OCI-LY3 (cell line): ENCODE data around the gene HEPN1.

Experiments
- H2AFZ ChIP-seq: fragments of 200-600, 300-600 bp; shearing (Covaris generic); 2 replicates; pipeline ENCODE4 v1.6.0; 2014; ENCODE audit warnings: antibody characterized with exemption, low read depth, low read length
- H3K27ac ChIP-seq: fragments of 200-600, 300-600 bp; sonication (generic); 2 replicates; pipeline ENCODE4 v1.5.1; 2014; ENCODE audit warnings: mild to moderate bottlenecking, low read length, moderate library complexity, mixed read lengths
- H3K27me3 ChIP-seq: fragments of 200-600, 300-600 bp; sonication (generic); 2 replicates; pipeline ENCODE4 v1.6.1; 2014; ENCODE audit warnings: low read depth, low read length, mixed read lengths
- H3K36me3 ChIP-seq: fragments of 200-600, 300-600 bp; sonication (generic); replicated peaks from 2 replicates; pipeline ENCODE3; 2014; ENCODE audit warnings: low read depth, low read length, mixed read lengths
- H3K4me1 ChIP-seq: fragments of 300-600, 200-600 bp; sonication (generic); 2 replicates; pipeline ENCODE4 v1.6.1; 2014; ENCODE audit warnings: low read length, mixed read lengths
- H3K4me2 ChIP-seq: fragments of 200-600, 300-600 bp; sonication (generic); 2 replicates; pipeline ENCODE4 v1.6.1; 2014; ENCODE audit warnings: low read length, mixed read lengths
- H3K4me3 ChIP-seq: fragments of 300-600, 200-600 bp; sonication (generic); 2 replicates; pipeline ENCODE4 v1.5.1; 2014; ENCODE audit warnings: antibody characterized with exemption, mild to moderate bottlenecking, low read length, moderate library complexity
- H3K79me2 ChIP-seq: fragments of 300-600, 200-600 bp; shearing (Covaris generic); 2 replicates; pipeline ENCODE4 v1.6.1; 2014; ENCODE audit warnings: mild to moderate bottlenecking, low read length, mixed read lengths
- H3K9ac ChIP-seq: fragments of 300-600, 200-600 bp; shearing (Covaris generic); 2 replicates; pipeline ENCODE4 v1.6.0; 2014; ENCODE audit warnings: mild to moderate bottlenecking, low read length, moderate library complexity
- H3K9me3 ChIP-seq: fragments of 200-600, 300-600 bp; shearing (Covaris generic); 2 replicates; pipeline ENCODE4 v1.6.1; 2014; ENCODE audit warnings: low read length, mixed read lengths; ENCODE audit not compliant: insufficient read depth
- H4K20me1 ChIP-seq: fragments of 200-600, 300-600 bp; sonication (generic); 2 replicates; pipeline ENCODE4 v1.6.1; 2016; ENCODE audit warnings: low read length, mixed read lengths; ENCODE audit not compliant: insufficient read depth
- EZH2phosphoT487 ChIP-seq: fragments of 200-600 bp; shearing (Covaris generic); IDR thresholded peaks from 2 replicates; pipeline ENCODE4 v1.6.1; 2018; ENCODE audit warnings: antibody characterized with exemption, mixed run types, low read depth
- TF ChIP-seq, protein P1 (sequence below): fragments of 200-600, 300-600 bp; sonication (generic); IDR thresholded peaks from 2 replicates; pipeline ENCODE4 v1.5.1; 2014; ENCODE audit warnings: antibody characterized with exemption, low read length, low read depth

HEPN1 gene

DNA sequence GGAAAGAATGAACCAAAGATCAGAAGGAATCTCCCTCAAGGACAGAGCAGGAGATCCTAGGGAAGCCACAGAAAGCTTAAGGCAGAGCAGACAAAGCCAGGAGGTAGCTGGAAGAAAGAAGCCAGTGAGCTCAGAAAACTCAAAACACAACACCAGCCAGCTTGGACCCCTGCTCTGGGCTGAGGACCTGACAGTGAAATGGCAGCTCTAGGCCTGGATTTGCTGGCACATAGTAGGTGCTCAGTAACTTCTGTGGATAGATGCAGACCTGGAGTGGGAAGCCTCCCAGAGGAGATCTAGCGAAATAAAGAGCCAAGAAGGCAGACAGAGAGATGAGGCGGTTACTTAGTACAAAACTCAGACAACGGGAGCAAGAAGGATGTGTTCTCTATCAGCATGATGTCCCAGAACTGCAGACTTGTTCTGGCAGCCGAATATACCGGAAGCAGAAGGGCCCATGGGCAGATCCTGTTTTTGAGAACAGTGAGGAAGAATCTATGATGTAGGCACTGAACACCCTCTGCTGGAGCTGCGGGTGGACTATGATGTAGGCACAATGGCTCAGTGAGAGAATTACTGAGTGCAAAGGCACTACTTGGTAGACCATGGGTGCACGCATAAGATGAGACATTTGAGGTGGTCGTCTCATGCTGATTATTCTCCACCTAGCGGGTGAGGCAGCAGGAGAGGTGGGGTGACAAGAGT lies 26.1 kb upstream of the HEPN1 start:
- H3K79me2 ChIP-seq, result no peaks in the 10 kb centered on the region
- H4K20me1 ChIP-seq, result no peaks in the 10 kb centered on the region
- H3K9ac ChIP-seq, result no peak overlapping the region
- H3K4me3 ChIP-seq, result no peak overlapping the region
- peaks cover 10% of the 10 kb centered on the region; the same call in 1 of the 2 replicates for H3K27me3 ChIP-seq
- H3K36me3 ChIP-seq, result no peaks in the 10 kb centered on the region
- H3K4me2 ChIP-seq, result no peak overlapping the region
- no peak overlapping the region for H2AFZ ChIP-seq
- H3K4me1 ChIP-seq, result no peaks in the 10 kb centered on the region
- no peak overlapping the region for H3K27ac ChIP-seq
- TF ChIP-seq EZH2phosphoT487, result no peak
- TF ChIP-seq, protein P1, sequence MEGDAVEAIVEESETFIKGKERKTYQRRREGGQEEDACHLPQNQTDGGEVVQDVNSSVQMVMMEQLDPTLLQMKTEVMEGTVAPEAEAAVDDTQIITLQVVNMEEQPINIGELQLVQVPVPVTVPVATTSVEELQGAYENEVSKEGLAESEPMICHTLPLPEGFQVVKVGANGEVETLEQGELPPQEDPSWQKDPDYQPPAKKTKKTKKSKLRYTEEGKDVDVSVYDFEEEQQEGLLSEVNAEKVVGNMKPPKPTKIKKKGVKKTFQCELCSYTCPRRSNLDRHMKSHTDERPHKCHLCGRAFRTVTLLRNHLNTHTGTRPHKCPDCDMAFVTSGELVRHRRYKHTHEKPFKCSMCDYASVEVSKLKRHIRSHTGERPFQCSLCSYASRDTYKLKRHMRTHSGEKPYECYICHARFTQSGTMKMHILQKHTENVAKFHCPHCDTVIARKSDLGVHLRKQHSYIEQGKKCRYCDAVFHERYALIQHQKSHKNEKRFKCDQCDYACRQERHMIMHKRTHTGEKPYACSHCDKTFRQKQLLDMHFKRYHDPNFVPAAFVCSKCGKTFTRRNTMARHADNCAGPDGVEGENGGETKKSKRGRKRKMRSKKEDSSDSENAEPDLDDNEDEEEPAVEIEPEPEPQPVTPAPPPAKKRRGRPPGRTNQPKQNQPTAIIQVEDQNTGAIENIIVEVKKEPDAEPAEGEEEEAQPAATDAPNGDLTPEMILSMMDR, result no peak
- H3K9me3 ChIP-seq, result no peaks in the 10 kb centered on the region

- no peaks in the 10 kb centered on the region for H3K79me2 ChIP-seq
- H3K4me3 ChIP-seq, result no peak overlapping the region
- no peak overlapping the region for H3K9ac ChIP-seq
- H3K27me3 ChIP-seq, result 0 out of 2 replicates have a peak, but pooled peaks cover 7% of the 10 kb centered on the region
- H3K9me3 ChIP-seq, result no peaks in the 10 kb centered on the region
- H2AFZ ChIP-seq, result no peak overlapping the region
- no peak overlapping the region for H3K4me2 ChIP-seq
- no peaks in the 10 kb centered on the region for H4K20me1 ChIP-seq
- TF ChIP-seq, protein P1, result no peak
- TF ChIP-seq EZH2phosphoT487, result no peak
- no peaks in the 10 kb centered on the region for H3K36me3 ChIP-seq
- no peaks in the 10 kb centered on the region for H3K4me1 ChIP-seq
- no peak overlapping the region for H3K27ac ChIP-seq
These were observed 25.2 kb upstream of the HEPN1 start for GRCh38 chr11:124893781-124894401.

DNA sequence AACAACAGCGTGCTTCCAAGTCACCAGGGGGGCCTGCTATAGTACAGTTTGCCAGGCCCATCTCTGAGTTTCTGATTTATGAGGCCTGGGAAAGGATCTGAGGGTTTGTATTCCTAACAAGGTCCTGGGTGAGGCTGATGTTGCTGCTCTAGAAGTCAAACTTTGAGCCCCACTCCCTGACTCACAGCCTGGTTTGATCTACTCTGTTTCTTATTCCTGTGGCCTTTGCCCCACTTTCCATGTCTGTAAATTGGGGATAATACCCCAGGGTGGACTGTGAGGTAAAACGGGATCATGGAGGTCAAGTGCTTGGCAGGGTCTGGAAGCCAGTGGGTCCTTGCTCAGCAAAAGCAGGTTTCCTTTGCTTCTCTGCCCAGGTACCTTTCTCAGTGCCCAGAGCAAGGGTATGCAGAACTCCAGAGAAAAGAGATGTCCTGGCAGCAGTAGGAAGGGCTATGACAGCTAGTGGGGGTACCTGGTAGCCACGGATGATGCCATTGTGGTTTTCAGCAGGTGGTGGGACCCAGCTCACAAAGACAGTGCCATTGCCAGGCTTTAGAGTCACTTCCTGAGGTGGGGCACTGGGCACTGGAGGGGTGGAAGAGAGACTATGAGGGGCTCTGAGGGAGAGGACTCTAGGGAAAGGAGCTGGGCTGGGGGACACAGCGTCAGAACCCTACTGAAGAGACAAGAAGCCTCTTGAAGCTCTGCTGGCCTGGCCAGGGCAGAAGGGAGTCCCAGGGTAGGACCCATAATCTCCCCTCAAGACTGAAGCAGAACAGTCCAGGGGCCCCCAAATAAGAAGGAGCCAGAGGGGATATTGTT lies 24.2 kb upstream of the HEPN1 start:
- no peak overlapping the region for H3K27ac ChIP-seq
- no peaks in the 10 kb centered on the region for H3K9me3 ChIP-seq
- no peaks in the 10 kb centered on the region for H3K79me2 ChIP-seq
- H3K4me3 ChIP-seq, result no peak overlapping the region
- H3K4me1 ChIP-seq, result no peaks in the 10 kb centered on the region
- no peak overlapping the region for H3K9ac ChIP-seq
- peaks cover 15% of the 10 kb centered on the region for H3K27me3 ChIP-seq
- no peak overlapping the region for H3K4me2 ChIP-seq
- H3K36me3 ChIP-seq, result no peaks in the 10 kb centered on the region
- TF ChIP-seq, protein P1, result no peak
- no peak for TF ChIP-seq EZH2phosphoT487
- no peak overlapping the region for H2AFZ ChIP-seq
- H4K20me1 ChIP-seq, result no peaks in the 10 kb centered on the region

DNA sequence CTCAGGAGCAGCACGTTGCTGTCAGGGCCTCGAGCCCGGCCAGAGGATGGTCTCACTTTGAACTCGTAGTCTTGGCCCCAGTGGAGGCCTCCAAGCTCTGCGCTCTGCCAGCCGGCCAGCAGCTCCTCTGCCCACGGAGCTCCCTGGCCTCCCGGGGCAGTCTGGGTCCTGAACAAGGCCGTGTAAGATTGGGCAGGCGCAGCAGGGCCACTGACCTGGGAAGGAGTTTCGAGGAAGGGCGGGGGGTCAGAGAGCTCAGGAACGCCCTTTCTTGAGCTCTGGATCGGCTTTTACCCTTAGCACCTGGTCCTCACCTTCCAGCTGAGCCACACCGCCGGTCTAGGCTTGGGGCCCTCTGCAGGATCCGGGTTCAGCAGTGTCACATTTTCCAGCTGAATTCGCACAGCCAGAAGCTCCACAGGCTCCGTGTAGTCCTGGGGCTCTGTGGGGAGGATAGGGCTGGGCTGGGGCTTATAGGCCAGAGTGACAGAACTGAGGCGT lies 23.5 kb upstream of the HEPN1 start:
- Histone ChIP-seq H2AFZ (no peak overlapping the region), H3K27ac (no peak overlapping the region), H3K36me3 (no peaks in the 10 kb centered on the region), H3K4me2 (no peak overlapping the region), H3K9ac (no peak overlapping the region), H3K79me2 (no peaks in the 10 kb centered on the region), H3K4me1 (0 out of 2 replicates have a peak, but pooled peaks cover under 1% of the 10 kb centered on the region), H3K27me3 (peaks cover 22% of the 10 kb centered on the region), H3K9me3 (no peaks in the 10 kb centered on the region), H4K20me1 (no peaks in the 10 kb centered on the region), H3K4me3 (no peak overlapping the region)
- TF ChIP-seq EZH2phosphoT487, result no peak
- TF ChIP-seq, protein P1, result no peak
